Left ventricle myocardium inferior (tissue), 1 donor: ENCODE measurements around the gene XRN2. TPM values are rescaled to one million over a fixed set of nuclear protein-coding genes. Genes with fewer than 3 reads are reported as not detected.
A peak's percentile ranks its signal among the peaks of the same experiment; 100 is the strongest.

ENCODE experiments used
- DNase-seq: peaks from one replicate; pipeline ENCODE4 v3.0.0-alpha.2; 2020
- H3K27ac ChIP-seq: fragments of 200-600 bp; replicated peaks from 2 replicates; pipeline ENCODE4 v1.8.0; 2021
- H3K27me3 ChIP-seq: fragments of 200-600 bp; 2 replicates; pipeline ENCODE4 v1.8.0; 2021; ENCODE audit warnings: low read depth
- H3K36me3 ChIP-seq: fragments of 200-600 bp; 2 replicates; pipeline ENCODE4 v1.8.0; 2021
- H3K4me1 ChIP-seq: fragments of 200-600 bp; 2 replicates; pipeline ENCODE4 v1.8.0; 2021
- H3K4me3 ChIP-seq: fragments of 200-600 bp; 2 replicates; pipeline ENCODE4 v1.8.0; 2021; ENCODE audit warnings: mild to moderate bottlenecking, moderate library complexity
- H3K9me3 ChIP-seq: fragments of 200-600 bp; replicated peaks from 2 replicates; pipeline ENCODE4 v1.8.0; 2021
- CTCF ChIP-seq: fragments of 200-600 bp; IDR thresholded peaks from 2 replicates; pipeline ENCODE4 v1.8.0; 2021; ENCODE audit warnings: antibody characterized with exemption, mild to moderate bottlenecking, borderline replicate concordance
- intact Hi-C: fragments of 100-400 bp; cut with micrococcal nuclease; formaldehyde crosslinking; loops from one replicate; pipeline ENCODE4 v1.11.0; 2022
- total RNA-seq: library from RNA; stranded (reverse); fragmentation: NEBNext Ultra II Directional; extraction: Animal tissue kit (Norgen Biotek cat#: 25700); gene quantifications from one replicate; pipeline ENCODE4 v1.2.1, GENCODE V29; 2021
- donor health status: DM: no; HTN: yes; CAD: no; lungs with severe emphysema.

XRN2 gene
- total RNA-seq, 1 donor from 2014 or later: 33.7 TPM

- Histone ChIP-seq H3K9me3 (no peaks in the 10 kb centered on the region), H3K4me1 (peaks cover 73% of the 10 kb centered on the region)
- intact Hi-C loops: no loop called here
Measured at GRCh38 chr20:21312813-21313474, 9.8 kb downstream of the XRN2 start.

GRCh38 chr20:21315138-21315537 is 12.0 kb downstream of the XRN2 start:
- Histone ChIP-seq H3K4me3 (no peak overlapping the region), H3K4me1 (peaks cover 74% of the 10 kb centered on the region), H3K9me3 (peaks cover 8% of the 10 kb centered on the region), H3K27me3 (no peaks in the 10 kb centered on the region), H3K36me3 (no peaks in the 10 kb centered on the region), H3K27ac (no peak overlapping the region)
- intact Hi-C loops: no loop called here
- TF ChIP-seq CTCF: no peak
- DNase-seq: no peak

More at GRCh38 chr20:21312813-21313474, 9.8 kb downstream of the XRN2 start:
- H3K4me3 ChIP-seq: no peak overlapping the region
- H3K27ac ChIP-seq: no peak overlapping the region
- no peak for TF ChIP-seq CTCF
- H3K27me3 ChIP-seq: no peaks in the 10 kb centered on the region
- no peak for DNase-seq
- peaks cover 6% of the 10 kb centered on the region for H3K36me3 ChIP-seq

- H3K36me3 ChIP-seq: no peaks in the 10 kb centered on the region
- H3K9me3 ChIP-seq: peaks cover 27% of the 10 kb centered on the region
- no peak for DNase-seq
- H3K27me3 ChIP-seq: no peaks in the 10 kb centered on the region
- no peak for TF ChIP-seq CTCF
- intact Hi-C loops: no loop called here
- peaks cover 62% of the 10 kb centered on the region for H3K4me1 ChIP-seq
- H3K27ac ChIP-seq: no peak overlapping the region
- H3K4me3 ChIP-seq: no peak overlapping the region
Measured at GRCh38 chr20:21322083-21322710, 19.1 kb downstream of the XRN2 start.

- H3K27ac ChIP-seq: no peak overlapping the region
- intact Hi-C loops: no loop called here
Measured at GRCh38 chr20:21322921-21323331, 19.8 kb downstream of the XRN2 start.

GRCh38 chr20:21323640-21324039 is 20.5 kb downstream of the XRN2 start:
- intact Hi-C loops: no loop called here
- Histone ChIP-seq H3K27me3 (no peaks in the 10 kb centered on the region), H3K27ac (peak overlapping the region; percentile 10), H3K4me3 (no peak overlapping the region), H3K4me1 (peaks cover 66% of the 10 kb centered on the region), H3K36me3 (peaks cover 4% of the 10 kb centered on the region), H3K9me3 (peaks cover 27% of the 10 kb centered on the region)
- no peak for DNase-seq
- no peak for TF ChIP-seq CTCF

More at GRCh38 chr20:21322921-21323331, 19.8 kb downstream of the XRN2 start:
- H3K27me3 ChIP-seq: no peaks in the 10 kb centered on the region
- DNase-seq: no peak
- no peaks in the 10 kb centered on the region for H3K36me3 ChIP-seq
- no peak overlapping the region for H3K4me3 ChIP-seq
- no peak for TF ChIP-seq CTCF
- H3K9me3 ChIP-seq: peaks cover 27% of the 10 kb centered on the region
- peaks cover 66% of the 10 kb centered on the region for H3K4me1 ChIP-seq
